Right cardiac atrium (tissue), 5 donors: ENCODE data around the gene SPATS2. TPM values are rescaled to one million over a fixed set of nuclear protein-coding genes. Genes with fewer than 3 reads are reported as not detected.
A peak's percentile ranks its signal among the peaks of the same experiment; 100 is the strongest.

ENCODE experiments used
- ATAC-seq, 2 donors: fragments of 200-7000 bp; cut with Tn5 transposase; one replicate each; pipeline versions ENCODE4 v1.8.0 to v1.9.1; 2020; ENCODE audit warnings: moderate library complexity in 2 of 2, mild to moderate bottlenecking in 1 of 2
- DNase-seq, 3 donors: peaks; one replicate each; pipeline ENCODE4 v3.0.0-alpha.2; 2020
- H3K27ac ChIP-seq: one replicate; pipeline ENCODE4 v1.5.1; 2013; ENCODE audit warnings: mild to moderate bottlenecking, low read length, control low read depth, moderate library complexity
- H3K27me3 ChIP-seq: one replicate; pipeline ENCODE4 v1.6.1; 2013; ENCODE audit not compliant: control insufficient read depth, insufficient read depth
- H3K4me1 ChIP-seq: one replicate; pipeline ENCODE4 v1.6.1; 2013; ENCODE audit warnings: low read length; ENCODE audit not compliant: control insufficient read depth, insufficient read depth
- H3K4me3 ChIP-seq: one replicate; pipeline ENCODE4 v1.5.1; 2013; ENCODE audit warnings: low read length, control low read depth
- H3K9me3 ChIP-seq: one replicate; pipeline ENCODE4 v1.6.1; 2013; ENCODE audit warnings: low read length; ENCODE audit not compliant: control insufficient read depth
- WGBS: extraction: QIAGEN DNeasy Blood & Tissue Kit; methylation state at CpG from one replicate; pipeline ENCODE4 v1.1.7; 2013; 5-methylcytosine and 5-hydroxymethylcytosine counted together
- intact Hi-C, 4 donors: fragments of 100-400 bp; cut with DNase I; formaldehyde crosslinking; loops; one replicate each; pipeline versions ENCODE4 v1.11.0 to v1.14.0; 2022 to 2023
- polyA plus RNA-seq: library from polyadenylated mRNA; stranded (reverse); fragments of 200-250 nt; gene quantifications from one replicate; pipeline ENCODE4 v1.2.3, GENCODE V29; 2013
- total RNA-seq, 4 donors: library from RNA; stranded (reverse); fragmentation: NEBNext Ultra II Directional; extraction: Animal tissue kit (Norgen Biotek cat#: 25700); gene quantifications; one replicate each; pipeline ENCODE4 v1.2.1, GENCODE V29; 2021
- donor health status: healthy with polysubstance abuse.
- donor health status: DM: no; HTN: yes; CAD: no.
- donor health status: DM: no; HTN: no; CAD: no.
- donor health status: DM: no; HTN: yes; CAD: no; lungs with severe emphysema.
- donor health status: DM: yes; HTN: yes; CAD: no.

SPATS2 gene
- total and polyA plus RNA-seq, 5 donors: 5.5 to 10.3 (median 9.0) TPM

- no peaks in the 10 kb centered on the region for H3K27me3 ChIP-seq
- no peak for DNase-seq
- WGBS: 66% methylated on average over 20 of the region's 20 CpGs
These were observed 176.1 kb downstream of the SPATS2 start for GRCh38 chr12:49543221-49543913.

GRCh38 chr12:49543914-49544815 is 176.9 kb downstream of the SPATS2 start:
- Histone ChIP-seq H3K27me3 (no peaks in the 10 kb centered on the region), H3K9me3 (no peaks in the 10 kb centered on the region), H3K27ac (no peak overlapping the region), H3K4me3 (no peak overlapping the region), H3K4me1 (peaks cover 4% of the 10 kb centered on the region)
- DNase-seq (no peak), ATAC-seq (no peak)
- intact Hi-C loops: no loop called here
- WGBS: 25% methylated on average over 39 of the region's 39 CpGs

More at GRCh38 chr12:49543221-49543913, 176.1 kb downstream of the SPATS2 start:
- intact Hi-C loops: no loop called here
- Histone ChIP-seq H3K4me3 (no peak overlapping the region), H3K4me1 (peaks cover under 1% of the 10 kb centered on the region), H3K27ac (no peak overlapping the region), H3K9me3 (no peaks in the 10 kb centered on the region)
- ATAC-seq: no peak

DNA sequence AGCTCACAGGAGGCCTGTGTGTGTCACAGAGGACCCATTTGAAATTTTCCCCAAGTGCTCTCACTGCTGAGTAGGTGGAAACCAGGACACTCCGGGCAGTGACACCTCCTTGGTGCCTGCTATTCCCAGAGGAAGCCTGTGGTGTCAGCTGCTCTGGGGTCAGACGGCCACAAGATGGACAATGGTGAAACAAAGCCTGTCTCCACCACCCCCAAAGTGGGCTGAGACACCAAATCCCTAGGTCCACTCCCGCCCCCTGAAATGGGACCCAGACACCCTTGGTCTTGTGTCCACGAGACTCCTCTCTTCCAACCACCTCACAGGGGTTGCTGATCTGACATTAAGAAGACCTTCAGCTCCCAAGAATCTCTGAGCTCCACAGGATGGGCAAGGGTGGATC is 178.6 kb downstream of the SPATS2 start:
- 80% methylated on average over 4 of the region's 4 CpGs for WGBS
- H3K4me1 ChIP-seq: peaks cover 4% of the 10 kb centered on the region
- H3K9me3 ChIP-seq: no peaks in the 10 kb centered on the region
- intact Hi-C loops: no loop called here
- H3K4me3 ChIP-seq: no peak overlapping the region
- no peak for ATAC-seq
- H3K27me3 ChIP-seq: no peaks in the 10 kb centered on the region
- DNase-seq: no peak
- H3K27ac ChIP-seq: no peak overlapping the region

GRCh38 chr12:49546481-49546880 is 179.2 kb downstream of the SPATS2 start:
- intact Hi-C loops: no loop called here
- Histone ChIP-seq H3K27ac (no peak overlapping the region), H3K4me3 (no peak overlapping the region), H3K4me1 (peaks cover 4% of the 10 kb centered on the region), H3K27me3 (no peaks in the 10 kb centered on the region), H3K9me3 (no peaks in the 10 kb centered on the region)
- 79% methylated on average over 3 of the region's 3 CpGs for WGBS
- DNase-seq (no peak), ATAC-seq (no peak)

DNA sequence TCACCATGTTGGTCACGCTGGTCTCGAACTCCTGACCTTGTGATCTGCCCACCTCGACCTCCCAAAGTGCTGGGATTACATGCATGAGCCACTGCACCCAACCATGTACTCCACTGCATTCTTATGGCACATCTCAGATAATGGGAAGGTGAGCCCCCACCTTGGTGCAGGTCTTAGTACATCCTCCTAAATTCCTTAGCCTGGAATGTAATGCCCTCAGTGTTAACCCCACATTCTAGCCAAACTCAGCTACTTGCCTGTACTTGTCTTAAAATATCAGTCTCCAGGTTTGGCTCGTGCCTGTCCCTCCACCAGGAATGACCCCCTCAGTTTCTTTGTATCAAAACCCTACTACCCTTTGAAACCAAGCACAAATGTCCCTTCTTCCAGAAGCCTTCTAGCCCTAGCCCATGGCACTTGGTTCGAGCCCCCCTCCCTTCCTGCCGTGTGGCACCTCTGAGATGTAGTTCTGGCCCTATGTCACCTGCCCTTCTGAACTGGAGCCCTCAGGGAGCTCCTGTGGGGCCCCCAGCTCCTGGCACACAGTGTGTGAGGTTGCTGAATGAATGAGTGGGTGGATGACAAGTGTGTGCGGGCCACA is 179.9 kb downstream of the SPATS2 start:
- no peak for DNase-seq
- no peak for ATAC-seq
- intact Hi-C loops: no loop called here
- Histone ChIP-seq H3K4me1 (peaks cover 4% of the 10 kb centered on the region), H3K27ac (no peak overlapping the region), H3K27me3 (no peaks in the 10 kb centered on the region), H3K4me3 (no peak overlapping the region), H3K9me3 (no peaks in the 10 kb centered on the region)
- 86% methylated on average over 7 of the region's 7 CpGs for WGBS

- Histone ChIP-seq H3K9me3 (no peaks in the 10 kb centered on the region), H3K27ac (no peak overlapping the region), H3K27me3 (no peaks in the 10 kb centered on the region), H3K4me1 (peaks cover 4% of the 10 kb centered on the region), H3K4me3 (peak overlapping the region; percentile 22)
- 40% methylated on average over 8 of the region's 8 CpGs for WGBS
- intact Hi-C loops: no loop called here
- DNase-seq: no peak
- peak in 1 of 2 donors; percentile 6 for ATAC-seq
These were observed 181.2 kb downstream of the SPATS2 start for GRCh38 chr12:49548481-49548821.

- no peak overlapping the region for H3K27ac ChIP-seq
- peak in 2 of 3 donors; percentile 72 to 83 for DNase-seq
These were observed 181.8 kb downstream of the SPATS2 start for GRCh38 chr12:49548822-49549648.

DNA sequence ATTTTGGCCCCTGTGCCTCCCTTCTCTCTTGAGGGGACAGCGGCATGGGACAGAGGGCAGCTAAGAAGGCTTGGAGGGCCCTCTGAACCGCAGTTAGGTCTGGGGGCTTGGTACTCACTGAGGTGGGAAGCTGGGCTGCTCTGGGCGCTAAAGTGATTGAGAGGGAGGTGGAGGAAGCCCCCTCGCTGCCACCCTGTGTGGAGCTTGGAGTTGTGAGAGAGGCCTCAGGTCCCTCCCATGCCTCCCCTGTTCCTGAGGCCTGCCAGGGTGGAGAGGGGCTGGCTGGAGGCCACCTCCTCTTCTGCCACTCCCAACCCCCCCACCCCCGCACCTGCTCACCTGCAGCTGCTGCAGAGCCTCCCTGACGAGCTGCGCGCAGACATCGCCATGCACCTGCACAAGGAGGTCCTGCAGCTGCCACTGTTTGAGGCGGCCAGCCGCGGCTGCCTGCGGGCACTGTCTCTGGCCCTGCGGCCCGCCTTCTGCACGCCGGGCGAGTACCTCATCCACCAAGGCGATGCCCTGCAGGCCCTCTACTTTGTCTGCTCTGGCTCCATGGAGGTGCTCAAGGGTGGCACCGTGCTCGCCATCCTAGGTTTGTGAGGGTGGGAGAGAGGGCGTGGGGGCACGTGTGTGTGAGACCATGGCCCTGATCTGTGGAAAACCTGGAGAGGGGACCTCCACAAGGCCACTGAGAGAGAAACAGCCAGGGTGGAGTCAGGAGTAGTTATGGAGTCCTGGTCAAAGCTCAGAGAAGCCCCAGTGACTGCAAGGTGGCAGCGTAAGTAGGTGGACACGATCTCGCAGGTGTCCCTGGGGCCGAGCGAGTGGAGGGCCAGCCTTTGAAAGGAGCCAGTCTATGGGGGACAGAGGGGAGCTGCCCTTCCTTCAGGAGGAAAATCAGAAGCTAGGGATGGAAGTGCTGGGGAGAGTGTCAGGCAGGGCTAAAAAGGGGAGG is 182.8 kb downstream of the SPATS2 start:
- no peaks in the 10 kb centered on the region for H3K27me3 ChIP-seq
- H3K4me1 ChIP-seq: peaks cover 4% of the 10 kb centered on the region
- intact Hi-C loops: no loop called here

More at GRCh38 chr12:49548822-49549648, 181.8 kb downstream of the SPATS2 start:
- Histone ChIP-seq H3K4me1 (peaks cover 4% of the 10 kb centered on the region), H3K4me3 (peak overlapping the region; percentile 22), H3K27me3 (no peaks in the 10 kb centered on the region), H3K9me3 (no peaks in the 10 kb centered on the region)
- peak; percentile 32 to 44 for ATAC-seq
- WGBS: 9% methylated on average over 70 of the region's 70 CpGs
- intact Hi-C loops: no loop called here

GRCh38 chr12:49550693-49551252 is 183.5 kb downstream of the SPATS2 start:
- H3K9me3 ChIP-seq: no peaks in the 10 kb centered on the region
- no peak overlapping the region for H3K4me3 ChIP-seq
- 86% methylated on average over 6 of the region's 6 CpGs for WGBS
- peaks cover 4% of the 10 kb centered on the region for H3K4me1 ChIP-seq
- DNase-seq: no peak
- no peak for ATAC-seq
- no peaks in the 10 kb centered on the region for H3K27me3 ChIP-seq
- no peak overlapping the region for H3K27ac ChIP-seq
- intact Hi-C loops: no loop called here

More for the DNA sequence above, 182.8 kb downstream of the SPATS2 start:
- ATAC-seq (no peak), DNase-seq (no peak)
- no peak overlapping the region for H3K4me3 ChIP-seq
- H3K27ac ChIP-seq: no peak overlapping the region
- 93% methylated on average over 28 of the region's 28 CpGs for WGBS
- H3K9me3 ChIP-seq: no peaks in the 10 kb centered on the region
